NCI-H446 (cell line): ENCODE data around the gene PPA1.
"Not testable (repeated sequence)": the region's sequence is repeated elsewhere in the genome, so short reads cannot be mapped to it uniquely, and the experiment has no call there.

ENCODE experiments used
- DNase-seq, 2 experiments: peaks; one replicate each; lab custom pipeline; 2025; lab: John Stamatoyannopoulos, UW

Gene PPA1

DNA sequence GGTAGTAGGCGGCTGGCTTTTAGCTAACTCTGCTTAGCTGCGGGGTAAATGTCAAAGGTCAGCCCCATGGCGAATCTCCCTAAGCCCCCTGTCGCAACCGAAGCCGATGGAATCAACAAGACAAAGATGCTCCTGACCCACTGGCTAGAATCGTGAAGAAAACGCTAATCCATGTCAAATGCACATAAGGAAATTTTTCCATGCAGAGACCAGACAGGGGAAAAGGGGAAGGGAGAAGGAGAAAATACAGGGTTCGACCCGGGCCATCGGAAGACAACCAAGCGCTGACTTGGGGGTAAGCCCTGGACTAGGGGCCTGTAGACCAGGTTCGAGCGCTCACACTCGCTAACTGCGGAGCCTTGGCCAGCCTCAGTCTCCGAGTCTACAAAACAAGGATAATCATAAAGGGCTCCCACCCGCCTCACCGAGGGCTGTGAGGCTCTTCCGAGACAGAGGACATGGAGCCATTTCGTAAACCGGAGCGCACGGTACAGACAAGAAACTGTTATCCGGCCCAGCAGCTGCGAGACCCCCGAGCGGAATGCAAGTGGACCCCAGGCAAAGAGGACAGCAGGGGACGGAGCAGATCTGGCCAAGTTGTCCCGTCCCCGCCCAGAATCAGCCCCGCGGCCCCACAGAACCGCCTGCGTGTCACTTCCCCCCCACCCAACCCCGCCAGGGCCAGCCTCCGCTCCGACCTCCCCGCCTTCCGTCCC, 63.4 kb downstream of the PPA1 start:
- DNase-seq = no peak

DNA sequence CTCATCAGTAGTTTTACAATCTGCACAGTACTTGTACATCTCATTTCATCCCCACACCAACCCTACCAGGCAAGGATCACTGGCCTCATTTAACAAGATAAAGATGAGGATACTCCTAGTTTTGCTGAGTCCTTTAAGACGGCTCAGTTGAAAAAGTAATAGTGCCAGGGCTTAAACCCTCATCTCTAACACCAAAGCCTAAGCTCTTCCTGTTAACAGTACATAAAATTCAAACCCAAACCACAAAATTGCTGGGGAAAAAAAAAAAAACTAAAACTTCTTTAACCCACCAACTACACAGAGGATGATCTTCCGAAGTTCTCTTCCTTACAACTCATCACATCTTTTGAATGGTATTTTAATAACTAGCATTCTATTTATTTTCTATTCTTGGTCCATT, 64.2 kb downstream of the PPA1 start:
- DNase-seq = no peak

- DNase-seq = no peak
These were observed 66.0 kb downstream of the PPA1 start for GRCh38 chr10:70167246-70167645.

DNA sequence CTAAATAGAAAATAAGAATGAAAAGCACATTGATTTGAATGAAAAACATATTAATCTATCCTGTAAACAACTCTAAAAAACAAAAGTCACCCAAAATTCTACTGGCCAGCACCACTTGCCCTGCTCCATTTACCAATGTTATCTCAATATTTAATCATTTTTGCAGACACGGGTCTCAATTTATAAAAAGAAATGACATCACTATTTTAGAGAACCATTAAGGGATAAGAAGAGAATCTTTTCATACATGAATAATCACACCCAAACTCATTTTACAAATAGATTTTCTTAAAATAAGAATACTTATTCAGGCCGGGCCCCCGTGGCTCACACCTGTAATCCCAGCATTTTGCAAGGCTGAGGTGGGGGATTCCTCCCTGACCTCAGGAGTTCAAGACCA, 66.8 kb downstream of the PPA1 start:
- DNase-seq = no peak

GRCh38 chr10:70164163-70164562, 69.1 kb downstream of the PPA1 start:
- DNase-seq = no peak

GRCh38 chr10:70163448-70163847, 69.8 kb downstream of the PPA1 start:
- DNase-seq = no peak

DNA sequence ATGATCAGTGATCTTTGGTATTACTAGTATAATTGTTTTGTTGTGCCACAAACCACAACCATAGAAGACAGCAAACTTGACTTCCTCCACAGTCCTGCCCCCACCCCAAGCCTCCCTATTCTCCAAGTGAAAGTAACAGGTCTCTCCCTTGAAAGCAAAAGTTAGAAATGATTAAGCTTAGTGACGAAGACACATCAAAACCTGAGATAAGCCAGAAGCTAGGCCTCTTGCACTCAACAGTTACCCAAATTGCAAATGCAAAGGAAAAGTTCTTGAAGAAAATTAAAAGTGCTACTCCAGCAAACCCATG, 70.4 kb downstream of the PPA1 start:
- DNase-seq = no peak

DNA sequence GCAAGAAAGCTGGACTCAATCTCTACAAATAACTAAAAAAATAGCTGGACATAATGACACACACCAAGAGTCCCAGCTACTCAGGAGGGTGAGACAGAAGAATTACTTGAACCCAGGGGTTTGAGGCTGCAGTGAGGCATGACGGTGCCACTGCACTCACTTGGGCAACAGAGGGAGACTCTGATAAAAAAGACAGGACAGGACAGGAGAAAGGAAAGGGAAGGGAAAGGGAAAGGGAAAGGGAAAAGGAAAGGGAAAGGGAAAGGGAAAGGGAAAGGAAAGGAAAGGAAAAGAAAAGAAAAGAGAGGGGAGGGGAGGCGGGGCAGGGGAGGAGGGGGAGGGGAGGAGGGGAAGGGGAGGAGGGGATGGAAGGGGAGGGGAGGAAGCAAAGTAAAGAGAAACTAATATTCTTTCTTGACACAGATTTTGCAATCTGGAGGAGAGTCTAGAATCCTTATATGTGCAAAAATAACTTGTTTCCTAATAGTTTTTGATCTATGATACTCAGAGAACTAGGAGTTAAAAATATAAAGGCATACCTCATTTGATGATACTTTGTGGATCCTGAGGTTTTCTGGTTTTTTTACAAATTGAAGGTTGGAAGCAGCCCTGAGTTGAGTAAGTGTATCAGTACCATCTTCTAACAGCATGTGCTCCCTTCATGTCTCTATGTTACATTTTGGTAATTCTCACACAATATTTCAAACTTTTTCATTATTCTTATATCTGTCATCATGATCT, 70.9 kb downstream of the PPA1 start:
- no peak for DNase-seq

GRCh38 chr10:70160798-70161197, 72.4 kb downstream of the PPA1 start:
- no peak for DNase-seq

- DNase-seq = not testable (repeated sequence)
These were observed 73.9 kb downstream of the PPA1 start for GRCh38 chr10:70159366-70159765.

- DNase-seq = no peak
These were observed 75.1 kb downstream of the PPA1 start for GRCh38 chr10:70158113-70158512.

DNA sequence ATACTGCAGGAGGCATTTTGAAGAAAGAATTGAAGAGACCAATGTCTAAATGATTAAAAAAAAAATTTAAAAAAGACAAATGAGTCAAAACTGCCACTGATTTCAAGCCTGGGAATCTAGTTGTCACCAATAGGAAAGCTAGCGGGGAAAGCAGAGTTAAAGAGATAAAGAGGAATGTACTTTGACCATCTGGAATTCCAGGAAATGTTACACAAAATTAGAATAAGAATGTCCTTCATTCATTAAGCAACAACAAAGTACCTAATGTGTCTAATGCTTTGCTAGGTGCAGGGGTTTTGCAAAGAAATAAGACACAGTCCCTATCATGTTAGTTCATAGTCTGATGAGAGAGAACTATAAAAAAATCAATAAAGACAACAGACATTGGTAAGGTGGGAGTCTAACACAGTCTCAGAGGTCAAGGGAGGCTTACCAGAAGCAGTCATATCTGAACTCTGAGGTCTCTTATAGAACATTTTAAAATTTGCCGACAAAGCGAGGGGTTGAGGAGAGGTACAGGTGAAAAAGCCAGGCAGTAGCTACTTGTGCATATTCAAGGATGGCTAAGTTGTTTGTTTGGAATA, 77.9 kb downstream of the PPA1 start:
- DNase-seq = no peak
